A549 (cell line): Measurements from ENCODE around the gene ABHD6.

ENCODE experiments used
- EP300 ChIP-seq, 2 experiments: fragments of >200 bp; sonication (Bioruptor Twin); formaldehyde crosslinking; IDR thresholded peaks; 2 replicates in 1 of 2; 3 replicates in 1 of 2; pipeline ENCODE4 v1.6.1; 2016 to 2017
- RNF2 ChIP-seq: fragments of 200-600 bp; sonication (generic); IDR thresholded peaks from 2 replicates; pipeline ENCODE4 v1.6.1; 2016; ENCODE audit warnings: low read depth, mild to moderate bottlenecking, antibody characterized with exemption, moderate library complexity, borderline replicate concordance
- ZNF302 ChIP-seq: fragments of 250-450 bp; sonication (Bioruptor Pico); IDR thresholded peaks from 2 replicates; pipeline ENCODE4 v1.9.0; 2021; ENCODE audit warnings: inconsistent platforms, mild to moderate bottlenecking, moderate library complexity
- TF ChIP-seq, protein P1 (sequence below): fragments of 200-600 bp; sonication (generic); IDR thresholded peaks from 2 replicates; pipeline ENCODE4 v1.6.1; 2016; ENCODE audit warnings: antibody characterized with exemption, mild to moderate bottlenecking, moderate library complexity

DNA sequence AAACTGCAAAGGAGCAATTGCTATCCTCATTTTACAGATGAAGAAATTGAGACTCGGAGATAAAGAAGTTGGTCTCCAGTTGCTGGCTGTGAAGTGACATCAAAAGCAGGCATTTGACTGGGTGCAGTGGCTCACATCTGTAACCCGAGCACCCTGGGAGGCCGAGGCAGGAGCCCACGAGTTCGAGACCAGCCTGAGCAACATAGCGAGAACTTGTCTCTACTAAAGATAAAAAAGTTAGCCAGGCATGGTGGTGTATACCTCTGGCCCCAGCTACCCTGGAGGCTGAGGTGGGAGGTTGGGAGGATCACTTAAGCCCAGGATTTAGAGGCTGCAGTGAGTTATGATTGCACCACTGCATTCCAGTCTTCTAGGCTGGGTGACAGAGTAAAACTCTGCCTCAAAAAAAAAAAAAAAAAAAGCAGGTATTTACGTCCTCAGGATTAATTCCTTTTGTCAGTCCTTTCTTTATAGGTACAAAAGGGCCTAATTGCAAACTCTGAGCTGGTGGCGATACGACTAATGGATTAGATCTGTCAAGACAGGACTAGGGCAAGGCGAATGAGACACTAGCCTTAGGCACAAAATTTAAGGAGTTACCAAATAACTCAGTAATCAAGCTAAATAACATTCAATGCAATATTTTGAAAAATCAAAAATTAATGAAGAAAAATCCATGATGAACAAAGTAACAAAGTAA, 20.9 kb upstream of the ABHD6 start:
- no peak for TF ChIP-seq ZNF302 (CRISPR knock-in tag)
- no peak for TF ChIP-seq RNF2
- TF ChIP-seq, protein P1, sequence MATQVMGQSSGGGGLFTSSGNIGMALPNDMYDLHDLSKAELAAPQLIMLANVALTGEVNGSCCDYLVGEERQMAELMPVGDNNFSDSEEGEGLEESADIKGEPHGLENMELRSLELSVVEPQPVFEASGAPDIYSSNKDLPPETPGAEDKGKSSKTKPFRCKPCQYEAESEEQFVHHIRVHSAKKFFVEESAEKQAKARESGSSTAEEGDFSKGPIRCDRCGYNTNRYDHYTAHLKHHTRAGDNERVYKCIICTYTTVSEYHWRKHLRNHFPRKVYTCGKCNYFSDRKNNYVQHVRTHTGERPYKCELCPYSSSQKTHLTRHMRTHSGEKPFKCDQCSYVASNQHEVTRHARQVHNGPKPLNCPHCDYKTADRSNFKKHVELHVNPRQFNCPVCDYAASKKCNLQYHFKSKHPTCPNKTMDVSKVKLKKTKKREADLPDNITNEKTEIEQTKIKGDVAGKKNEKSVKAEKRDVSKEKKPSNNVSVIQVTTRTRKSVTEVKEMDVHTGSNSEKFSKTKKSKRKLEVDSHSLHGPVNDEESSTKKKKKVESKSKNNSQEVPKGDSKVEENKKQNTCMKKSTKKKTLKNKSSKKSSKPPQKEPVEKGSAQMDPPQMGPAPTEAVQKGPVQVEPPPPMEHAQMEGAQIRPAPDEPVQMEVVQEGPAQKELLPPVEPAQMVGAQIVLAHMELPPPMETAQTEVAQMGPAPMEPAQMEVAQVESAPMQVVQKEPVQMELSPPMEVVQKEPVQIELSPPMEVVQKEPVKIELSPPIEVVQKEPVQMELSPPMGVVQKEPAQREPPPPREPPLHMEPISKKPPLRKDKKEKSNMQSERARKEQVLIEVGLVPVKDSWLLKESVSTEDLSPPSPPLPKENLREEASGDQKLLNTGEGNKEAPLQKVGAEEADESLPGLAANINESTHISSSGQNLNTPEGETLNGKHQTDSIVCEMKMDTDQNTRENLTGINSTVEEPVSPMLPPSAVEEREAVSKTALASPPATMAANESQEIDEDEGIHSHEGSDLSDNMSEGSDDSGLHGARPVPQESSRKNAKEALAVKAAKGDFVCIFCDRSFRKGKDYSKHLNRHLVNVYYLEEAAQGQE = no peak
- no peak for TF ChIP-seq EP300 (IDR thresholded peaks at IDR 0.05)
